ENCODE results near the gene CCNT2.

DNA sequence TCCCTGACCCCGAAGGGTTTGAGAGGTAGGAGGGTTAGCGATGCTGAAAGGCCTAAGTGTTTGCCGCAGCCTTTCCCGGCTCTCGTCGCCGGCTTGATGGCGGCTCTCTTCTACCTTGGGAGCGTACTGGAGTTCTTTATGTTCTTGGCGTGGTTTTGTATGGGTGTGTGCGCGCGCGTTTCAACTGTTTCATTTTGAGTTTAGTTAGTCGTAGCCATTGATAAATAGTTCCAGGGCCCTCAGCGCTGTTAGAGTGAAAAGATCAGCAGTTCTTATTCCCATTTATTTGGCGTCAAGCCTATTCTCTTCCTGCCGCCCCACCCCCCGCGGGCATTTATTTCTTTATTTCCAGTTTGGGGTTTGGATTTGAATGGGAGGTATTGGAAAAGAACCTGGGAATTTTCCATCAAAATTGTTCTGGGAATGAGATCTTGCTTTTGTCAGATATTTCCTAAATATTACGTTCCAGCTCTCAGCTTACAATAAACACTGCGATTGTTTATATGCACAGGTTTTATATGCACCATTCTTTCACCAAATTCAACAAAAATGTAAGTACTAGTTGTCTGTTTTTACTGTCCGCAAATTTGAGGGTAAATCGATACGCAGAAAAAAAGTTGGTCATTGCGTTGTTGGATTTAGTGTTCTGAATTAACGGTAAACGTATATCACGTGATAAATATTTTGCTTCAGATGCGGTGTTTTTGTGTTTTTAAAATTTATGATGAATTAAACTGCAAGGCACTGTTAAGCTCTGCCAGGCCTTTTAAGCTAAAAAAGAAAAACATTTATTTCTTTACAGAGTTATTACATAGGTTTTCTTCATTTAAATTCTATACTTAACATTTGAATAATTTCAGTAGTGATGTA is 954 bp downstream of the CCNT2 start:
- TF ChIP-seq, protein P1, sequence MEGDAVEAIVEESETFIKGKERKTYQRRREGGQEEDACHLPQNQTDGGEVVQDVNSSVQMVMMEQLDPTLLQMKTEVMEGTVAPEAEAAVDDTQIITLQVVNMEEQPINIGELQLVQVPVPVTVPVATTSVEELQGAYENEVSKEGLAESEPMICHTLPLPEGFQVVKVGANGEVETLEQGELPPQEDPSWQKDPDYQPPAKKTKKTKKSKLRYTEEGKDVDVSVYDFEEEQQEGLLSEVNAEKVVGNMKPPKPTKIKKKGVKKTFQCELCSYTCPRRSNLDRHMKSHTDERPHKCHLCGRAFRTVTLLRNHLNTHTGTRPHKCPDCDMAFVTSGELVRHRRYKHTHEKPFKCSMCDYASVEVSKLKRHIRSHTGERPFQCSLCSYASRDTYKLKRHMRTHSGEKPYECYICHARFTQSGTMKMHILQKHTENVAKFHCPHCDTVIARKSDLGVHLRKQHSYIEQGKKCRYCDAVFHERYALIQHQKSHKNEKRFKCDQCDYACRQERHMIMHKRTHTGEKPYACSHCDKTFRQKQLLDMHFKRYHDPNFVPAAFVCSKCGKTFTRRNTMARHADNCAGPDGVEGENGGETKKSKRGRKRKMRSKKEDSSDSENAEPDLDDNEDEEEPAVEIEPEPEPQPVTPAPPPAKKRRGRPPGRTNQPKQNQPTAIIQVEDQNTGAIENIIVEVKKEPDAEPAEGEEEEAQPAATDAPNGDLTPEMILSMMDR (IDR thresholded peaks at IDR 0.05): no peak
- no peak for TF ChIP-seq POLR2A (IDR thresholded peaks at IDR 0.05; ENCODE audit: low read depth)
- peak in 1 of 2 donors; percentile 7 for TF ChIP-seq POLR2AphosphoS5 (IDR thresholded peaks at IDR 0.05)

Data from esophagus muscularis mucosa (tissue), 3 donors.